HG02588 (cell line): ENCODE data around the gene SEMA6A.
A peak's percentile ranks its signal among the peaks of the same experiment; 100 is the strongest.

Experiments
- ATAC-seq: cut with Tn5 transposase; IDR thresholded peaks from one replicate; pipeline ENCODE4 v1.9.1; 2021; ENCODE audit warnings: mild to moderate bottlenecking, moderate library complexity; ENCODE audit not compliant: unreplicated experiment

Gene SEMA6A

DNA sequence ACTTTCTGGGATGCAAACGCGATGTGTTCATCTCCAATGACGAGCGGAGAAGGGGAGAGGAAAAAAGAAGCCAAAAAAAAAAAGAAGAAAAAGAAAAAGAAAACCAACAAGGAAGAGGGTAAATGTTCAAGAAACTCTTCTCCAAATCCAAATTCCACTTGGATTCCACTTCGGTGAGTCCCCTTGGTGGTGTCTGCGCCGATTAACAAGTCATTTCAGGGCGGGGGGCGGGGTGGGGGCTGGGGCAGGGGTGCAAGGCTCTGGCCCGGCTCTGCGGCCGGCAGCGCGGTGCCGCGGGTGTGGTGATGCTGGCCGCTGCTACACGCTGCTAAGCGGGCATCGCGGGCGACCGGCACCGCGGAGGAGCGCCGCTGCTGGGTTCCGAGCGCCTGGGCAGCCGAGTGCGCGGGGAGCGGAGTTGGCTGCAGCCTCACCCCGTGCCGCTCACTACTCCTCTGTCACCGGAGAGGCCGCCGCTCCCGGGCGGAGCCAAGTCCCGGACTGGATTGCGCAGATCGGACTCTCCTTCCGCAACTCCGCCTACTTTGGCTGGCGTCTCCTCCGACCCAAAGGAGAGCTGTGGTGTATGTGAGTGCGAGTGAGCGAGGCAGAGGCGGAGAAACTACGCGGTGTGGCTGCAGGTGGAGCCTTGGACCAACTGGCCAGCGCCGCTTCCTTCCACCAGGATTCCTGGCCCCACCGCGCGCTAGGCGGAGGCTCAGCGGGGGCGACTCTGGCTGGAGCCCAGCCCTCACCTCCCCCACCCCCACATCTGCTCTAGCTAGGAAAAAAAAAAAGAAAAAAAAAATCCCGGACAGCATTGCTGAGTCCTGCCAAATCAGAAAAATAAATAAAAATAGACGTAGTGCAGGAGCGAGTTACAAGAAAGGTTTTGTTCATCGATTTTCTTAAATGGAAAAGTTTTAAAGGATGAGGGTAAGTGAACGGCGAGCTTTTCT lies at the start of gene SEMA6A:
Gene SEMA6A (minus strand): TSS at position 457 of the 959 bp plus-strand sequence. CDS start 69,879 bp downstream, outside the sequence.
- ATAC-seq = peak; percentile 57

- no peak for ATAC-seq
Measured at GRCh38 chr5:116622375-116623050, 47.9 kb upstream of the SEMA6A start.

DNA sequence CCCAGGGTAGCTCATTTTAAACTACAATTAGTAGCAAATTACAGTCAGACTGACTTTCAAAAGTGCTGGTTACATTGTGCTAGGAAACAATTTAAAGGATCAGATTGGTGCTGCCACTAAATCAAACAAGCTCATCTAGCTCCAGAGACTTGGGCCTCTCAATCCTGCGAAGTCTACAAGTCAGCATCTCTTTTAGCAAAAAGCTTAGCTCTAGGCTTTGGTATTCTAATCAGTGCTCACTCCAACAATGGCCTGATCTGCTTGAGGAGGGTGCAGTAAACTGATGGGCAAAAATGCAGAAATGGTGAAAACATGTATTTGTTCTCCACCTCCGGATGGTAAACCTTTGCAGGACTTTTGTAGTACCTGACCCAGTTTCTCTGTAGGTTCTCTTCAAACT lies 47.0 kb upstream of the SEMA6A start:
- no peak for ATAC-seq

DNA sequence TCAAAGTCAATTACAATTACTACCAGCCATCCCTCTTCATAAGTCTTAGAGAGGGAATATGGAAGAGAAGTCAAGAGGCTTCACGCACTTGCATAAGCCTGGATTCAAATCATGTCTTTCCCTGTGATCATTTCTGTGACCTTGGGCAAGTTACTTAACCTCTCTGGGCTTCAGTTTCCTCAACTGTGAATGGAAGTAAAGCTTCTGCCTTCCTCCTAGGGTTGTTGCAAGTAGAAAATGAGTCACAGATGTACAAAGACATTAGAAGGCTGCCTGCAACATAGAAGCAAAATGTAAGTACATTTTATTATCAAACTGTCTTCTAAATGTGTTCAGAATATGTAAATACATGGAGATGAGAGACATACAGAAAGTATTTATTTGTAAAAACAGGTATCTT lies 42.3 kb upstream of the SEMA6A start:
- no peak for ATAC-seq

DNA sequence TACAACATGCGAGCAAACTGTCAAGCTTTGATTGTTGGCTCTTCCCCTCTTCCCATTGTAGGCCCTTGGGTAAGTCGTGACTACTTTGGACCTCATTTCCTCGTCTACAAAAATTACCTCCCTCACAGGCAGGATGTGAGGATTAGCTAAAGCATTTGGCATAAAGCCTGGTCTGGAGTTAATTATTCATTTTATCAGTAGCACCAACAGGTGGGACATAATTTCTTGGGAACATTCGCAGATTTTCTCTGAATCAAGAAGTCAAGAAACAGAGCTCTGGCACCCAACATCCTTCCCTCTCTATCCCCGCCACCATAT lies 39.9 kb upstream of the SEMA6A start:
- ATAC-seq = no peak

GRCh38 chr5:116613445-116613844 lies 38.8 kb upstream of the SEMA6A start:
- ATAC-seq = no peak

- no peak for ATAC-seq
Measured at GRCh38 chr5:116612431-116612830, 37.8 kb upstream of the SEMA6A start.

DNA sequence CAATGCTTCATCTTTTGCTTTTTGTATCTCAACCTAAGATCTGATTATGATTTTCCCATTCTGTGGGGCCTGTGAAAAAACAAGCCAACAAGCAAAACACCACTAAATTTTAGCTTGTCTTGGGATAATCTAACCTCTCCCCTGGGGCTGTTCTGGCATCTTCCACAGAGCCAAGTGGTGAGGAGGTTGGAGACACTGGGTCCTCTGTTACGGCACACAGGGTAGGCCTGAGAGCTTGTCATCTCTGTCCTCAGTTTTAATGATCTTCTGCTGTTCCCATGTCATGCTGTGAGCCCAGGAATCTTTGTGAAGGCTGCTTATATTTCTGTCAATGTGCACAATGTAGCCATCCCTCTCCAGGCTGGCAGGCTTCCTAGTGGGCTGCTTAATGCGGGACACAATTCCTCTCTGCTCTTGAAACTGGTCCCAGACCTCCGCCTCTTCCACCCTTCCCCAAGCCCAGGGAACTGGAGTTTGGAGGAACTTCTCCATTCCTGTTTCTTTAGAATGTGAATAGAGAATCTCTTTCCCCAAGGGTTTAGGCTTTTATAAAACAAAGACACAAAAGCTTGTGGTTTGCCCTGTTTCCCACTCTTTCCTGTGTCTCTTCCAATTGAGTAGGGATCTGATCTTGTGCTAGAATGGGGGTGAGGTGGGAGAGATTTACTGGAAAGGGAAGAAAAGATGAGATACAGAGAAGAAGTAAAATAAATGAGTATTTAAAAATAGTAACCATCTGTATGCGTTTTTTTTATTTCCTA lies 30.9 kb upstream of the SEMA6A start:
- no peak for ATAC-seq

GRCh38 chr5:116604805-116605204 lies 30.2 kb upstream of the SEMA6A start:
- ATAC-seq = no peak

- no peak for ATAC-seq
Measured at GRCh38 chr5:116600876-116601275, 26.3 kb upstream of the SEMA6A start.

DNA sequence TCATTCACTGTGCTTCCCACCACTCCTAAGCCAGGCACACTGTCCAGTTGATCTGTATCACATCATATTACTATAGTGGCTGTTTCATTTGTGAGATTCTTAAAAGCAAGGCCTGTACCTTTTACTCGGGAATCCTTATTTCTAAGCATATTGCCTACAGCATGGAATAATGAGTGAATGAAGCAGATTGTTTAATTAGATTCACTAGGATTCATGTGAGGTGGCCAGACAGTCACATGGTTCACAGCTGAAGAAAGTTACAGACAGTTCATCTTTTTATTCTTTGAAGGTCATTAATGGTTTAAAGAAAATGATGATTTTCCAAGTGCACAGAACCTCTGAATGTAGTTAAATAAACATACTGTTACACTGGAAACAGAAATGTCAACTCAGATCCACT lies 24.3 kb upstream of the SEMA6A start:
- ATAC-seq = no peak

- ATAC-seq = no peak
Measured at GRCh38 chr5:116595498-116595897, 20.9 kb upstream of the SEMA6A start.

GRCh38 chr5:116593340-116593739 lies 18.7 kb upstream of the SEMA6A start:
- no peak for ATAC-seq

DNA sequence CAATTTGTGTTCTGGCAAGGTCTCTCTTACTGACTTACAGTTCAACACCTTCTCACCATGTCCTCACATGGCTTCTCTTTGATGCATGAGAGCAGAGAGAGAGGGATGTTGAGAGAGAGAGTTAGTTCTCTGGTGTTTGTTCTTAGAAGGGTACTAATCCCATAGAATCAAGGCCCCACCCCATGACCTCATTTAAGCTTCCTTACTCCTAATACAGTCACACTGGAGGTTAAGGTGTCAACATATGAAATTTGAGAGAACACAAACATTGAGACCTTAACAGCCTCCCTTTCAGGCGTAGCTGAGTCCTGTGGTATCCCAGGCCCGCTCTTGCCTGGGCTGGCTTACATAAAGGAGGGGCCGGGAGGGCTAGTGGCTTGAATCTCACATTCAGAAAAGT lies 10.6 kb upstream of the SEMA6A start:
- no peak for ATAC-seq

- no peak for ATAC-seq
Measured at GRCh38 chr5:116583862-116584222, 9.2 kb upstream of the SEMA6A start.

GRCh38 chr5:116583085-116583861 lies 8.7 kb upstream of the SEMA6A start:
- no peak for ATAC-seq

GRCh38 chr5:116581910-116582309 lies 7.3 kb upstream of the SEMA6A start:
- ATAC-seq = no peak

DNA sequence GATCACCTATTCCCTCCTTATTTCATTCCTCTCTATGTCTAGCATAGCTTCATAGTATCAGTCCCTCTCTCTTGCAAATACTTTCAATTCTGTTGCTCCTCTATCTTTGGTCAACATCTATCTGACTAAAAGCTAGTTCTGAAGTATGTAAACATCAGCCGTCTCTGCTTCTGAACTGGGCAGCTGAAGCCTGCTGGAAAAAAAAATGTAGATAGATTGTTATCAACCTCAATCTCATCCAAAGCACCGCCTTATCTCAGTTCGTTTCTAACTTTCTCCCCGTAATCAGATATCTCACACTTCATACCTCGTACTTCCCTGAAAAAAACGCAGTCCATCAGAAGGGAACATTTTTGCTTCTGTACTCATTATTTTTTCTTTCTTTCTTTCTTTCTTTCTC lies 4.5 kb upstream of the SEMA6A start:
- no peak for ATAC-seq

- ATAC-seq = no peak
Measured at GRCh38 chr5:116578676-116579075, 4.1 kb upstream of the SEMA6A start.

- peak; percentile 48 for ATAC-seq
Measured at GRCh38 chr5:116577064-116577788, 2.6 kb upstream of the SEMA6A start.
